Adipocyte (in vitro differentiated cells): ENCODE results near the gene IL10RB.

Source experiments
- DNase-seq: peaks from one replicate; pipeline ENCODE4 v3.0.0-alpha.2; 2015; ENCODE audit warnings: low read depth
- H3K27me3 ChIP-seq: replicated peaks from 2 replicates; pipeline ENCODE4 v1.7.0; 2013; ENCODE audit warnings: mild to moderate bottlenecking, low read length, moderate library complexity; ENCODE audit not compliant: control insufficient read depth, insufficient read depth
- H3K36me3 ChIP-seq: 2 replicates; pipeline ENCODE4 v1.7.0; 2013; ENCODE audit warnings: low read length, mild to moderate bottlenecking, moderate library complexity; ENCODE audit not compliant: control insufficient read depth, insufficient read depth, severe bottlenecking
- H3K4me1 ChIP-seq: 2 replicates; pipeline ENCODE4 v1.7.0; 2013; ENCODE audit warnings: mild to moderate bottlenecking, low read length, moderate library complexity; ENCODE audit not compliant: control insufficient read depth, insufficient read depth
- H3K4me3 ChIP-seq: 2 replicates; pipeline ENCODE4 v1.7.0; 2013; ENCODE audit warnings: mild to moderate bottlenecking, low read length, moderate library complexity
- H3K9ac ChIP-seq: 2 replicates; pipeline ENCODE4 v1.7.0; 2013; ENCODE audit warnings: mild to moderate bottlenecking, low read length, moderate library complexity
- H3K9me3 ChIP-seq: 2 replicates; pipeline ENCODE4 v1.7.0; 2013; ENCODE audit warnings: mild to moderate bottlenecking, low read length, moderate library complexity; ENCODE audit not compliant: control insufficient read depth

IL10RB gene

DNA sequence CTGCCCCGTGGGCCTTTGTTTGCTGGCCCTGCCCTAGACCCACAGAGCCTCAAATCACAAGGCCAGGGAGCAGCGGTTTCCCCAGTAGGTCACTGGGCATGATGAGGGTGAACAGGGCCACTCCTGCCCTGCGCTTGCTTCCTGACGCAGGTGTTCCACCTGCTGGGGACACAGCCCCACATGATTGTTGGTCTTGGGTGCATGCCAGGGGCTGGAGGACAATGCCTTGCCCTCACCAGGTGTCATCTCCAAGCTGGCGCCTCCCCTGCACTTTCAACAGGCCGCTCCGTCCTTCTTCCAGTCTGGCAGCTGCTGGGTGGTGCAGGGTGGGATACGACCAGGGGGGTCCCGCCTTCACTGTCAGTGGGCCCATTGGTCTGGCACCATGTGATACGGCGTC, 24.3 kb downstream of the IL10RB start:
- DNase-seq: no peak
- peaks cover 45% of the 10 kb centered on the region for H3K36me3 ChIP-seq
- H3K9me3 ChIP-seq: no peaks in the 10 kb centered on the region
- no peak overlapping the region for H3K9ac ChIP-seq
- peaks cover 14% of the 10 kb centered on the region for H3K4me1 ChIP-seq
- H3K4me3 ChIP-seq: no peak overlapping the region
- no peaks in the 10 kb centered on the region for H3K27me3 ChIP-seq

DNA sequence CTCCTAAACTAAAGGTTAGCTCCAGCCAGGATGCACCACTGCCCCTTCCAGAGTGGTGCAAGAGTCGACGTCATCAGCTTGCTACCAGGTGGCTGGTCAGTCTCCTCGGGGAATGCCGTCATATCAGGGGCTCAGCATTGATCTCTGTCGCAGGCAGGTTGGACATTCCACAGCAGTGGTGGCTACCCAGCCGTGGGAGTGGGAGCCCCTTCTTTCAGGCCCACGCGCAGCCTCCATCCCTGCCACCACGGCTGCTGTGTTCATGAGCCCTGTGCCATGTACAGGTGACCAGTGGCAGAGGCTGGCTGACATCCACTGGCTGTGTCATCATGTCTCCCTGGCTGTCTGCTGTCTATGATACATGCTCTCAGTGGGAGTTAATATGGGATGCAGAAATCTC, 25.5 kb downstream of the IL10RB start:
- DNase-seq: no peak
- no peak overlapping the region for H3K4me3 ChIP-seq
- H3K27me3 ChIP-seq: no peaks in the 10 kb centered on the region
- H3K9me3 ChIP-seq: no peaks in the 10 kb centered on the region
- peaks cover 6% of the 10 kb centered on the region for H3K4me1 ChIP-seq
- H3K9ac ChIP-seq: no peak overlapping the region
- peaks cover 51% of the 10 kb centered on the region for H3K36me3 ChIP-seq

DNA sequence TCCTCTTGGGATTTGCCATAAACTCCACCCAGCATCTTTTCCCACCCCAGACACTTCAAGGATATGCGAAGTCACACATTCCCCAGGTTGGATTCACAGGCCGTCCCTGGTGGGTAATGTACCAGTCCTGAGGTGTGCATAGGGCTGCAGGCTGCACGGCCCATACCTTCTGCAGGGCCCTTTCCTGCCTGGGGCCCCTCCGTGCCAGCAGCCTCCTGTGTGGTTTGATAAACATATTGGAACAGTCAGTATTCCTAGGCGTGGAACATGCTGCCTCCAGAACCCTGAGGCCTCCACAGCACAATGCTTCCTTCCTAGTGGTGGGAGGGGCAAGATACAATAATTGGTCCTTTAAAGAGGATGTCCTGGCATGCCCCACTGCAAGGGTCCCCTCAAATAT, 26.6 kb downstream of the IL10RB start:
- peaks cover 50% of the 10 kb centered on the region for H3K36me3 ChIP-seq
- no peaks in the 10 kb centered on the region for H3K4me1 ChIP-seq
- H3K4me3 ChIP-seq: no peak overlapping the region
- no peaks in the 10 kb centered on the region for H3K9me3 ChIP-seq
- H3K9ac ChIP-seq: no peak overlapping the region
- no peaks in the 10 kb centered on the region for H3K27me3 ChIP-seq
- DNase-seq: no peak

DNA sequence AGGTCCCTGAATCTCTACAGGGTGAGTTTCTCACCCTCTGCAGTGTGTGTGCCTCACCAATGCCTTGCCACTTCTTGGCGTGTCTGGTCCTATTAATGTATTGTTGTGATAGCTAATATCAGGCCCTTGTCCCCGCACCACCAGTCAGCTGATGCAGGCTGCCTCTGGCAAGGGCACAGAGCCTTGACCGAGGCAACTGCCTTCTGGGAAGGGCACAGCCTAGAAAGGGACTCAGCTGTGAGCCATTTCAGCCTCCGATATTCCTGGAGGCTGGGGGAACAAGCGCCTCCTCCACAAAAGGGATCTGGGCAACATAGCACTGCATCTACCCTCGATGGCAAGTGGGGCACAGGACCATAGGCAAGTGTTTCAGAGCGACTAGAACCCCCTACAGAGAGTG, 27.0 kb downstream of the IL10RB start:
- H3K9ac ChIP-seq: no peak overlapping the region
- H3K9me3 ChIP-seq: no peaks in the 10 kb centered on the region
- no peak overlapping the region for H3K4me3 ChIP-seq
- H3K4me1 ChIP-seq: no peaks in the 10 kb centered on the region
- no peak for DNase-seq
- H3K27me3 ChIP-seq: no peaks in the 10 kb centered on the region
- peaks cover 46% of the 10 kb centered on the region for H3K36me3 ChIP-seq

DNA sequence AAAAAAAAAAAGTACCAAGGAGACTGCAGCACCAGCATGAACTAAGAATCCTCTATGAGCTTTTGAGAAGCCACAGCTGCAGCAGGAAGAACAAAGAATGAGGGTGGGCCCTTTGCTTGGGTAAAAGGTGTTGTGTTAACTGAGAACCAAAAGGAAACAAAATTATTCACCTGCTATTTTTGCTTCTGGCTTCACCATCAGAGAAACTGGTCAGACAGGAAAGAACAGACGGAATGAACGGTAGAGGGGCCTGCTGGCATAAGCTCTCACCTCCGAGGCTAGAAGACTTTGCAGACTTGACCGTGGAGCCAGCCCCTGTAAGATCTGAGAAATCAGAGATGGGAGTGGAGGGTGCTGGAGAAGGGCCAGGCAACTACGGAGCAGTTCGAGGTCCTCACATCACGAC, 27.6 kb downstream of the IL10RB start:
- Histone ChIP-seq H3K36me3 (peaks cover 40% of the 10 kb centered on the region), H3K9ac (no peak overlapping the region), H3K4me3 (no peak overlapping the region), H3K9me3 (no peaks in the 10 kb centered on the region), H3K4me1 (no peaks in the 10 kb centered on the region), H3K27me3 (no peaks in the 10 kb centered on the region)
- no peak for DNase-seq

DNA sequence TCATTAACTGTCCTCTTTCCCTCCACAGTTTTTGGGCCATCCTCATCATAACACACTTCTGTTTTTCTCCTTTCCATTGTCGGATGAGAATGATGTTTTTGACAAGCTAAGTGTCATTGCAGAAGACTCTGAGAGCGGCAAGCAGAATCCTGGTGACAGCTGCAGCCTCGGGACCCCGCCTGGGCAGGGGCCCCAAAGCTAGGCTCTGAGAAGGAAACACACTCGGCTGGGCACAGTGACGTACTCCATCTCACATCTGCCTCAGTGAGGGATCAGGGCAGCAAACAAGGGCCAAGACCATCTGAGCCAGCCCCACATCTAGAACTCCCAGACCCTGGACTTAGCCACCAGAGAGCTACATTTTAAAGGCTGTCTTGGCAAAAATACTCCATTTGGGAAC, 30.0 kb downstream of the IL10RB start:
- Histone ChIP-seq H3K4me1 (no peaks in the 10 kb centered on the region), H3K9ac (no peak overlapping the region), H3K4me3 (no peak overlapping the region), H3K36me3 (peaks cover 31% of the 10 kb centered on the region), H3K27me3 (no peaks in the 10 kb centered on the region), H3K9me3 (no peaks in the 10 kb centered on the region)
- no peak for DNase-seq

DNA sequence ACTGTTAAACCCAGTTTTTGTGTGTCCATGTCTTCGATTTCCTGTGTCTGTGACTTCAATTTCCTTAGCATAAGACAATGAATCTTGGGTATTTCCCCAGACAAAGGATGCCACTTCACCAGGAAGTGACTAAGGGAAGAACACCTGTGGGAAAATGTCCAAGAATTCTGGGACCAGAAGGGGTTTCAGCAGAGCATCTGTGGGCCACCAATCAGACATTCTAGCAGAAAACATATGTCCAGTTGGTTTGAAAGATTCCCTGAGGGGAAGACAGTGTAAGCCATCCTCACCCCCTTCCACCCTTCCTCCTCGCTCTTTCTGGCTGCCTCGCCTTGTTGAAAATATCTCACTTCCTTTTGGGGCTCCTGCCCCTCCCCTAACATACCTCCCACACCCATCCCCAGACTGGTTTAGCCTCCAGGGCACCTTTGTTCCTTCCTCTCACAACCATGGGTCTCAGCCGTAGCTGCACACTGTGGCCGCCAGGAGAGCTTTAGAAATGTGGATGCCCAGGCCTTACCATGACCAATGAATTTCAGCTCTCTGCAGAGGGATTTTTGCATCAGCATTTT, 33.1 kb downstream of the IL10RB start:
- Histone ChIP-seq H3K27me3 (no peaks in the 10 kb centered on the region), H3K9me3 (no peaks in the 10 kb centered on the region), H3K4me3 (no peak overlapping the region), H3K36me3 (peaks cover 6% of the 10 kb centered on the region), H3K9ac (no peak overlapping the region), H3K4me1 (no peaks in the 10 kb centered on the region)
- DNase-seq: no peak

DNA sequence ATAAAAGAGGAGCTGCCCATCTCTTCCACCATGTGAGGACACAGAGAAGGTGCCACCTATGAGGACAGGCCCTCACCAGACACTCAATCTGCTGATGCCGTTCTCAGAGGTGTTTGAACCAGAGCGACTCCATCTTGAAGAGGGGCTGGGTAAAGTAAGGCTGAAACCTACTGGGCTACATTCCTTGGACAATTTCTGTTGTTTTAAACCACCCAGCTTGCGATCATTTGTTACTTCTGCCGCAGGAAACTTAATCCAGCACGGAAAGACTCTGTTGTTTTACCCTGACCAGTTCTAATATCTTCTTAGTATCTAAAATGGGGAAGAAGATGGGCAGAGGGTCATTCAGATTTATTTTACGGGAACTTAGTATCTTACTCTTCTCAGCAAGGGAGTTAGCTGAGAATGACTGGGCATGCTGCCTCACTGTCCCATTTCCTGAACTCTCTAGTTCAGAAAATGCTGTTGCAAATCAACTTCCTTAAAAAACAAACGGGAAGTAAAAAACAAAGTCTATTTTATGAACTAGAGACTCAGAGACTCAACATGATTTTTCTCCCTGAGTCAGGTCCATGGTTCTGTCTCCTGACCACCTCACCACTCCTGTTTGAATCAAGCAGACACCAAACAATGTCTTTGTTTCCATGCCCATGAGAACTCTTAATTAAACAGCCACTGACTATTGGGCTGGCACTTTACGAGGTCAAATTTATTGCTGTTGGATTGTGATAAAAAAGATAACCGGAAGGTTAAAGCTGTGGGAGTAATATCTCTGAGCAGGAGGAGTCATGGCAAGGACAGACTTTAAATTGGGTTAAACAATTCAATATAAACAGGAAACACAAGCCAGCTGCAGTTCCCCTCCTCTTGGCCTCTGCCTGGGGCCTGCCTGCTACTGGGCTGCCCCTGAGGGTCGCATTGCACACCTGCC, 34.8 kb downstream of the IL10RB start:
- no peak for DNase-seq
- Histone ChIP-seq H3K4me3 (no peak overlapping the region), H3K9me3 (no peaks in the 10 kb centered on the region), H3K9ac (no peak overlapping the region), H3K27me3 (no peaks in the 10 kb centered on the region), H3K4me1 (no peaks in the 10 kb centered on the region), H3K36me3 (peaks cover 6% of the 10 kb centered on the region)

DNA sequence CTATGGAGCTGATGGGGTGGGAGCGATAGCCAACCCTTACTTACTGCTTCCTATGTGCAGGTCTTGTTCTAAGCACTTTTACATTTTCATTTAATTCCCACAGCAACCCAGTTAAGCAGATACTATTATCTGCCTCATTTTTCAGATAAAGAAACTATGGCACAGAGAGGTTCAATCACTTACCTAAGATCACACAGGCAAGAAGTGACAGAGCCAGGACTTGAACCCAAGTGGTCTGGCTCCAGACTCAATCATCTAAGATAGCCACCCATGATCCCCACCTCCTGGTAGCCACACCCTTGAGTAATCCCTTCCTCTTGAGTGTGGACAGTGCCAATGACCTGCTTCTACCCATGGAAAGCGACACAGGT, 35.5 kb downstream of the IL10RB start:
- no peak overlapping the region for H3K4me3 ChIP-seq
- no peaks in the 10 kb centered on the region for H3K4me1 ChIP-seq
- H3K36me3 ChIP-seq: no peaks in the 10 kb centered on the region
- no peaks in the 10 kb centered on the region for H3K9me3 ChIP-seq
- H3K9ac ChIP-seq: no peak overlapping the region
- DNase-seq: no peak
- H3K27me3 ChIP-seq: no peaks in the 10 kb centered on the region

DNA sequence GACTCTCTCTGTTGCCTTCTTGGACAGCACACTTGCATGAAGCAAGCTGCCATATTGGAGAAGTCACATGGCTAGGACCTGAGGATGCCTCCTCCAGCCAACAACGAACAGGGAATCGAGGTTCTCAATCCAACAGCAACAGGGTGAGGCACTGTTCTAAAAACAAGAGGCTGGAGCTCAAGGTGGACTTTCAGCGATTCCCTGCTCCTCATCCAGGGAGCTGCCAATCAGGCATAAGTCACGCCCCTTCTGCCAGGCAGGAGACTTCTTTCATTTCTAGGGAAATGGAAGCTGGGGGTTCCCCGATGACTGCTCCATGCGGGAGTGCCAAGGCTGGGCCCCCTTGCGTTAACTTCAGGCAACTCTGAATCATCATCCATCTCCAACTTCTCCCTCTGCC, 35.9 kb downstream of the IL10RB start:
- Histone ChIP-seq H3K36me3 (no peaks in the 10 kb centered on the region), H3K4me3 (no peak overlapping the region), H3K27me3 (no peaks in the 10 kb centered on the region), H3K9ac (no peak overlapping the region), H3K9me3 (no peaks in the 10 kb centered on the region), H3K4me1 (no peaks in the 10 kb centered on the region)
- DNase-seq: no peak

DNA sequence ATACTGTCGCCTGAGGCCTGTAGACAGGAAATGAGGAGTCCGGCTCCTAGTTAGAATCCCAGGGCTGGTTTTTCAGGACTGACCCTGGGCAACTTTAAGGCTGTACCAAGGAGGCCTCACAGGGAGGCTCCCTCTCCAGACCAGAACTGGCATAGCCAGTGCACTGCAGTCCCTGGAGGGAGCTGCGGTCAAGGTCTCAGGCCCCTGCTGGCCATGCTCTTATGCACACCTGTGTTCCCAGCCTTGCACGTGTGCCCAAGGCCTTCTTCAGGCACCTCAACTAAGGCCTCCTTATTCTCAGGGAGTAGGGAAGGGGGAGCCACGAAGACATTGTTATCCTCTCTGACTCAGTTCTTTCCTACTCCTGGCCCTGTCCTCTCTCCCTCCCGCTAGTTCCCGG, 36.6 kb downstream of the IL10RB start:
- Histone ChIP-seq H3K9ac (no peak overlapping the region), H3K27me3 (no peaks in the 10 kb centered on the region), H3K4me1 (no peaks in the 10 kb centered on the region), H3K9me3 (no peaks in the 10 kb centered on the region), H3K4me3 (no peak overlapping the region), H3K36me3 (no peaks in the 10 kb centered on the region)
- DNase-seq: no peak

DNA sequence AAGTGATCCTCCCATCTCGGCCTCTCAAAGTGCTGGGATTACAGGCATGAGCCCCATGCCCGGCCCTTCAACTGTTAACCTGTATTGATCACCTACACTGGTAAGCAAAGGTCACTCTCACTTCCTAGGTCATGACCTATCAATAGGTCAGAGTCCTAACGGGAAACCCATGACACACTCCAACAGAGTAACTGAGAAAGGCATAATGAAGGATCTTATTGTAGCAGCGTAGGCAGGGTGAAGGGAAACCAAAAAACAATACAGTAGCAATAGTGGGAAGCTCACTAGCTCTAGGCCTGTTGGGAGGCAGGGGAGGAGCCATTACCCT, 39.1 kb downstream of the IL10RB start:
- Histone ChIP-seq H3K36me3 (no peaks in the 10 kb centered on the region), H3K4me1 (peaks cover 3% of the 10 kb centered on the region), H3K27me3 (no peaks in the 10 kb centered on the region), H3K4me3 (no peak overlapping the region), H3K9me3 (no peaks in the 10 kb centered on the region), H3K9ac (no peak overlapping the region)
- DNase-seq: no peak
